Raji (cell line): ENCODE data around the gene P2RY8.

ENCODE experiments used
- POLR2A ChIP-seq: IDR thresholded peaks from 2 replicates; pipeline ENCODE4 v1.6.1; 2011; ENCODE audit warnings: low read depth, low read length, control low read depth; ENCODE audit not compliant: insufficient read depth

The P2RY8 gene

DNA sequence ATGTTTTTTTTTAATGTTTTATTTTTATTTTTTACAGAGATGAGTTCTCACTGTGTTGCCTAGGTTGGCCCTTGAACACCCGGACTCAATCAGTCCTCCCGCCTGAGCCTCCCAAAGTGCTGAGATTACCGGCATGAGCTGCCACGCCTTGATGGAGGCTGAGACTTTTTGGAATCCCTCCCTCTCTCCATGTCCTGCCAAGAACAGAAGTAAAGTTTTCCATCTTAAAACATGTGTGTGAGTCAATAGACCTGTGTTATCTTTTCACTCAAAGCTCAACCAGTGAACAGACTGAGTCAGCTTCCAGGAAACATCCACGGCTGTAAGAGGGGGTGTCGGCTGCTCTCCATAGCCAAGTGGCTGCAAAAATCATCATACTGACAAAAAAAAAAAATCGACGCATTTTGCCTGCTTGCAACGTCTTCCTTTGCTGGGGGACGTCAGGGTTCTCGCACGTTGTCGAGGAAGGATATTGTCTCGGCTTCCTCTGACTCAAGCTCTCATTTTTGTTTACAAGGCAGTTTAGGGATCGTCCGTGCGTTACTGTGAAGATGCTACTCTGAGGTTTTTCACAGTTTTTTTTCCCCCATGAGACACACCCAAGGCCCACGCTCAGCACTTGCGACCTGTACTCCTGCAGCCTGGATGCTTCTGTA, 74.3 kb downstream of the P2RY8 start:
- TF ChIP-seq POLR2A, result no peak

GRCh38 chrX:1462110-1462509, 74.9 kb downstream of the P2RY8 start:
- TF ChIP-seq POLR2A, result no peak

- TF ChIP-seq POLR2A, result no peak
Observed at GRCh38 chrX:1455948-1456280, 81.1 kb downstream of the P2RY8 start.

GRCh38 chrX:1453951-1454785, 82.8 kb downstream of the P2RY8 start:
- 0 out of 2 replicates have a peak, but pooled peaks have one; percentile 20 for TF ChIP-seq POLR2A

DNA sequence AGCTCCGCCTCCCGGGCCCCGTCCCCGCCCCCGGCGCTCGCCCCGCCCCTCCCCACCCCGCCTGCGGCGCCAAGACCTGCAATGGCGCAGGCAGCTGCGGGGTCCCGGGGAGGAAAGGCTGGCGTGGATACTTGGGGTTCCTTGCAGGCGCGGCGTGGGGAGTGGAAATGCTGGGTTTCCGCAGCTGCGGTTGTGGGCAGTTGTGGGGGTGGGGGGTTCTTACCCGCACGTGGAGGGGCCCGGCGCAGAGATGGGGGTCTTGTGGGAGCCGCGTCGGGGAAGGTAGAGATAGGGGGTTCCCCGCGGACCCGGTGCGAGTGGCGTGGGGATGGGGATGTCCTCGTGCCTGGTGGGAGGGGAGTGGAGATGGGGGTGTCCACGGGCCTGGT, 83.6 kb downstream of the P2RY8 start:
- TF ChIP-seq POLR2A, result 0 out of 2 replicates have a peak, but pooled peaks have one; percentile 16

DNA sequence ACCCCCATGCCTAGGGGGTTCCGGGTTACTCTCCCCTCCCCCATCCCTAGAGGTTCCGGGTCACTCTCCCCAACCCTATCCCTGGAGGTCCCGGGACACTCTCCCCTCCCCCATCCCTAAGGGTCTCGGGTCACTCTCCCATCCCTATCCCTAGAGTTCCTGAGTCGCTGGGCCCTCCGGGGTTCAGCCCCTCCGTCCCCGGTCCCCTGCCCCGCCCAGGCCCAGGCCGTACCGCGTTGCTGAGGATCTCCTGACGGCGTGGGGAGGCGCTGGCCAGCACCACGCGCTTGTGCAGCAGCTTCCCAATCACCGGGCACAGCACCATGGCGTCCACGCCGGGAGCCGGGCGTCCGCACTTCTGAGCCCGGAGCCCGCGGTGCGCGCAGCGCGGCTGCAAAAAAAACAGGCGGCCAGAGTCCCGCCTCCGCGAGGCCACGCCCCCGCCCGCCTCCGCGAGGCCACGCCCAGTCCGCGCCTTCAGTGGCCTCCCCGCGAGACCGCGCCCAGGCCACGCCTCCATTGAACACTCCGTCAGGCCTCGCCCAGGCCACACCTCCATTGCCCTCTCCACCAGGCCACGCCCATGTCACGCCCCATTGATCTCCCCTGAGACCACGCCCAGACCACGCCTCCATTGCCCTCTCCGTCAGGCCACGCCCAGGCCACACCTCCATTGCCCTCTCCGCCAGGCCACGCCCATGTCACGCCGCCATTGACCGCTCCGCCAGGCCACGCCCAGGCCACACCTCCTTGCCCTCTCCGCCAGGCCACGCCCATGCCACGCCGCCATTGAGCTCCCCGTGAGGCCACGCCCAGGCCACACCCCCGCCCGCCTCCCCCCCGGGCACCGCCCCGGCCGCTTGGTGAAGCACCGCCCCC, 84.2 kb downstream of the P2RY8 start, which contains the start of gene ASMTL:
Gene ASMTL, minus strand, starts transcription at position 394 of the 879 bp plus-strand sequence. Its CDS starts 69 bp downstream, at position 325.
- TF ChIP-seq POLR2A, result peak; percentile 93

- no peak for TF ChIP-seq POLR2A
Observed at GRCh38 chrX:1451661-1452515, 85.1 kb downstream of the P2RY8 start.

DNA sequence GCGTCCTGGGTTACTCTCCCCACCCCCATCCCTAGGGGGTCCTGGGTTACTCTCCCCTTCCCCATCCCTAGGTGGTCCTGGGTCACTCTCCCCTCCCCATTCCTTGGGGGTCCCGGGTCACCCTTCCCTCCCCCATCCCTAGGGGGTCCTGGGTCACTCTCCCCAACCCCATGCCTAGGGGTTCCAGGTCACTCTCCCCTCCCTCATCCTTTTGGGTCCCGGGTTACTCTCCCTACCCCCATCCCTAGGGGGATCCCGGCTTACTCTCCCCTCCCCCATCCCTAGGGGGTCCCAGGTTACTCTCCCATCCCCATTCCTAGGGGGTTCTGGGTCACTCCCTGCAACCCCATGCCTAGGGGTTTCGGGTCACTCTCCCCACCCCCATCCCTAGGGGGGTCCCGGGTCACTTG, 85.7 kb downstream of the P2RY8 start:
- no peak for TF ChIP-seq POLR2A

DNA sequence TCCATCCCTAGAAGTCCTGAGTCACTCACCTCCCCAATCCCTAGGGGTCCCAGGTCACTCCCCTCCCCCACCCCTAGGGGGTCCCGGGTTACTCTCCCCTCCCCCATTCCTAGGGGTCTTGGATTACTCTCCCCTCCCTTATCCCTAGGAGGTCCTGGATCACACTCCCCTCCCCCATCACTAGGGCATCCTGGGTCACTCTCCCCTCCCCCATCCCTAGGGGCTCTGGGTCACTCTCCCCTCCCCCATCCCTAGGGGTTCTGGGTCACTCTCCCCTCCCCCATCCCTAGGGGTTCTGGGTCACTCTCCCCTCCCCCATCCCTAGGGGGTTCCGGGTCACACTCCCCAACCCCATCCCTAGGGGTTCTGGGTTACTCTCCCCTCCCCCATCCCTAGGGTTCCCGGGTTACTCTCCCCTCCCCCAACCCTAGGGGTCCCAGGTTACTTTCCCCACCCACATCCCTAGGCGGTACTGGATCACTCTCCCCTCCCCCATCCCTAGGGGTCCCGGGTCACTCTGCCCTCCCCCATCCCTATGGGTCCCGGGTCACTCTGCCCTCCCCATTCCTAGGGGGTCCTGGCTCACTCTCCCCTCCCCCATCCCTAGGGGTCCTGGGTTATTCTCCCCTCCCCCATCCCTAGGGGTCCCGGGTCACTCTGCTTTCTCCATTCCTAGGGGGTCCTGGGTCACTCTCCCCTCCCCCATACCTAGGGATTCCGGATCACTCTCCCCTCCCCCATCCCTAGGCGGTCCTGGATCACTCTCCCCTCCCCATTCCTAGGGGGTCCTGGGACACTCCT, 86.4 kb downstream of the P2RY8 start:
- TF ChIP-seq POLR2A, result no peak

DNA sequence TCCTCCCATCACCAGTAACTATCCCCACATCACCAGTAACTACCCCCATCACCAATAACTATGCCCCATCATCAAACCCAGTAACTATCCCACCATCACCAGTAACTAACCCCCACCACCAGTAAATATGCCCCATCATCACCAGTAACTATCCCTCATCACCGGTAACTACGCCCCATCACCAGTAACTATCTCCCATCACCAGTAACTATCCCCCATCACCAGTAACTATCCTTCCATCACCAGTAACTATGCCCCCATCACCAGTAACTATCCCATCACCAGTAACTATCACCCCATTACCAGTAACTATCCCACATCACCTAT, 87.2 kb downstream of the P2RY8 start:
- no peak for TF ChIP-seq POLR2A

- TF ChIP-seq POLR2A, result no peak
Observed at GRCh38 chrX:1449036-1449822, 87.8 kb downstream of the P2RY8 start.

DNA sequence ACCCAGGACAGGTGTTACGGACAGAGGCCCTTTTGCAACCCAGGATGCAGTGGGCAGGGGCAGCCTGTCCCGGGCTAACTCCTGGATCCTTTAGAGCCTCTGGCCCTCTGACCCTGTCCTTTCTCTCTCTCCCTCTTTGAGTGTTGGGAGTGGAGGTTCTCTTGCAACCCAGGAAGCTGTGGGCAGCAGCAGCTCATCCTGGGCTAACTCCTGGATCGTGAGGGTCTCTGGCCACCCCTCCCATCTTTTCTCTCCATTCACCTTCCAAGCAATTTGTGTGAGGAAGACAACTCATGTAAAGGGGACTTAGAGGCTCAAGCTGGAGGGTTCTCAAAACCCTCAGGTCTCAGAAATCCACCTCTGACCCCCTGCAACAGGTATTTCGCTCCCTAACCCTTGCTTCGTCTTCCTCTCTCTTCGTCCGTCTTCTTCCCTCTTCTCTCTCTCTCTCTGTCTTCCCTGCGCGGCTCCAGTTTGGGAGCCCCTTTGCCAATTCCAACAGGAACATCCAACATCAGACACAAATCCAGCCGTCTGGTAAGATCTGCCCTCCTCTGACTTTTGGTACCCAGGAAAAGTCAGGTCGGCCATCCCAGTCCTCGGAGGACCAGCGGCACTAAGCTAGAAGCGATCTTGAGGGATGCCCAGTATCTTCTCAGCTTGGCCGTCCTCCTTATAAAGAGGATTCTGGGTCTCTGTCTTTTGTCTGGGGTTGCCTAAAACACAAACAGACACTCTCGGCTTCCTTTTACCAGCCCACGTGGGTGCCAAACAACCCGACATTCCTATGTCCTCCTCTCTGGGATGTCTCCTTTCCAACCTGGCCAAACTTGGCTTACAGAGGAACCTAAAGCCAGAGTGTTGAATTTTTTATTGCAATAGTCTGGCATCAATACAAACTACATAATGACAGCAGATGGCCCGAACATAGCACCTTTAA, 92.2 kb downstream of the P2RY8 start:
- TF ChIP-seq POLR2A, result no peak

- no peak for TF ChIP-seq POLR2A
Observed at GRCh38 chrX:1443496-1444075, 93.4 kb downstream of the P2RY8 start.
